DOHH2 (cell line): Measurements from ENCODE around the gene DLG5.

Source experiments
- H3F3A ChIP-seq: fragments of 200-600 bp; sonication (generic), shearing (Covaris generic); 2 replicates; pipeline ENCODE4 v1.6.0; 2016; ENCODE audit warnings: antibody characterized with exemption, mild to moderate bottlenecking; ENCODE audit not compliant: control insufficient read depth, insufficient read depth
- H3K27ac ChIP-seq: fragments of 200-600 bp; sonication (generic); 2 replicates; pipeline ENCODE4 v1.5.1; 2014; ENCODE audit warnings: low read depth, mild to moderate bottlenecking, low read length, moderate library complexity
- H3K27me3 ChIP-seq: fragments of 200-600 bp; sonication (generic); 2 replicates; pipeline ENCODE4 v1.6.1; 2014; ENCODE audit warnings: mild to moderate bottlenecking, low read length, mixed read lengths; ENCODE audit not compliant: control insufficient read depth
- H3K36me3 ChIP-seq: fragments of 200-600 bp; sonication (generic); 2 replicates; pipeline ENCODE4 v1.6.1; 2014; ENCODE audit warnings: mild to moderate bottlenecking, low read length, moderate library complexity, mixed read lengths; ENCODE audit not compliant: control insufficient read depth
- H3K4me1 ChIP-seq: fragments of 200-600 bp; sonication (generic); 2 replicates; pipeline ENCODE4 v1.6.1; 2014; ENCODE audit warnings: mild to moderate bottlenecking, low read length, mixed read lengths; ENCODE audit not compliant: control insufficient read depth
- H3K4me2 ChIP-seq: fragments of 200-600 bp; sonication (generic); 2 replicates; pipeline ENCODE4 v1.6.0; 2014; ENCODE audit warnings: mild to moderate bottlenecking, low read length, moderate library complexity
- H3K4me3 ChIP-seq: fragments of 200-600 bp; sonication (generic); 2 replicates; pipeline ENCODE4 v1.5.1; 2014; ENCODE audit warnings: mild to moderate bottlenecking, low read length, mixed read lengths
- H3K79me2 ChIP-seq: fragments of 200-600 bp; sonication (generic); 2 replicates; pipeline ENCODE4 v1.6.1; 2014; ENCODE audit warnings: mild to moderate bottlenecking, low read length, mixed read lengths; ENCODE audit not compliant: control insufficient read depth
- H3K9me2 ChIP-seq: fragments of 200-600 bp; sonication (generic); replicated peaks from 2 replicates; pipeline ENCODE4 v1.6.1; 2014; ENCODE audit warnings: mild to moderate bottlenecking, low read length, mixed read lengths; ENCODE audit not compliant: control insufficient read depth
- H3K9me3 ChIP-seq: fragments of 200-600 bp; sonication (generic); 2 replicates; pipeline ENCODE4 v1.6.1; 2014; ENCODE audit warnings: antibody characterized with exemption, low read length, mixed read lengths; ENCODE audit not compliant: control insufficient read depth, insufficient read depth
- H4K20me1 ChIP-seq: fragments of 200-600 bp; sonication (generic); 2 replicates; pipeline ENCODE4 v1.6.0; 2014; ENCODE audit warnings: low read depth, mild to moderate bottlenecking, antibody characterized with exemption, low read length, moderate library complexity; ENCODE audit not compliant: control insufficient read depth, insufficient read depth
- CTCF ChIP-seq: fragments of 200-600 bp; sonication (generic); IDR thresholded peaks from one replicate; pipeline ENCODE4 v1.5.1; 2014; ENCODE audit warnings: antibody characterized with exemption, mild to moderate bottlenecking, low read depth, low read length; ENCODE audit not compliant: poor library complexity, severe bottlenecking
- EZH2phosphoT487 ChIP-seq: fragments of 200-600 bp; sonication (generic); IDR thresholded peaks from 2 replicates; pipeline ENCODE4 v1.6.1; 2017; ENCODE audit warnings: borderline replicate concordance, mild to moderate bottlenecking, antibody characterized with exemption, low read length, moderate library complexity, mixed read lengths

DLG5 gene

DNA sequence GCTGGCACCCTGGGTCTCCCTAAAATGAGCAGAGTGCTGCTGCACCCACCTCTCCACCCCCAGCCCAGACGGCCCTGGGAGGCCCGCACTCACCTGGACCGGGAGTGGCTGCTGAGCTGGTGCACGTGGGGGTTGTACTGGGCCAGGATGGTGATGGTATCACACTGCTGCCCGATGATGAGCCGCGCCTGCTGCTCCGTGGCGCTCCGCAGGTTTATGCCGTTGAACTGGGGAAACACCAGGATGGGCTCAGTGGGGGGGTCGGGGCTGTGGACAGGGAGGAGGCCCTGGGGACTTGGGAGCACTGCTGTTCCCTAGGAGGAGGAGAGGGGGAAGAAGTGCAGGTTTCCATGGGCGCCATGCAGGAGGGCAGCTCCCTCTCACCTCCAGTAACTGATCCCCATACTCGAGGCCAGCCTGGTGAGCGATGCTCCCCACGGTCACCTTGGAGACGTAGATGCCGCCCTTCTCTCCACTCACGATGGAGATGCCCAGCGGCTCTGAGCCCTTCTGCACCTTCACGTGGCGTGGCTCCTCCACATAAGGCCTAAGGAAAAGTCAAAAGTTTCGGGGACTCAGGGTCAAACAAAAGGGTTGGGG is 114.6 kb downstream of the DLG5 start:
- Histone ChIP-seq H3F3A (no peaks in the 10 kb centered on the region), H3K27me3 (no peaks in the 10 kb centered on the region), H3K4me3 (no peak overlapping the region), H3K36me3 (no peaks in the 10 kb centered on the region), H3K27ac (no peak overlapping the region), H3K9me3 (no peaks in the 10 kb centered on the region), H3K79me2 (no peaks in the 10 kb centered on the region), H3K9me2 (no peaks in the 10 kb centered on the region), H3K4me1 (no peaks in the 10 kb centered on the region), H3K4me2 (no peak overlapping the region), H4K20me1 (no peaks in the 10 kb centered on the region)
- TF ChIP-seq CTCF (no peak), EZH2phosphoT487 (no peak)

- H3K27ac ChIP-seq = no peak overlapping the region
- H3K4me1 ChIP-seq = no peaks in the 10 kb centered on the region
- H3K36me3 ChIP-seq = no peaks in the 10 kb centered on the region
- no peaks in the 10 kb centered on the region for H4K20me1 ChIP-seq
- no peaks in the 10 kb centered on the region for H3K79me2 ChIP-seq
- no peaks in the 10 kb centered on the region for H3K9me3 ChIP-seq
- TF ChIP-seq CTCF (no peak), EZH2phosphoT487 (no peak)
- no peaks in the 10 kb centered on the region for H3K27me3 ChIP-seq
- no peak overlapping the region for H3K4me2 ChIP-seq
- no peak overlapping the region for H3K4me3 ChIP-seq
- H3F3A ChIP-seq = no peaks in the 10 kb centered on the region
- H3K9me2 ChIP-seq = no peaks in the 10 kb centered on the region
Observed at GRCh38 chr10:77810446-77811335, 115.9 kb downstream of the DLG5 start.

DNA sequence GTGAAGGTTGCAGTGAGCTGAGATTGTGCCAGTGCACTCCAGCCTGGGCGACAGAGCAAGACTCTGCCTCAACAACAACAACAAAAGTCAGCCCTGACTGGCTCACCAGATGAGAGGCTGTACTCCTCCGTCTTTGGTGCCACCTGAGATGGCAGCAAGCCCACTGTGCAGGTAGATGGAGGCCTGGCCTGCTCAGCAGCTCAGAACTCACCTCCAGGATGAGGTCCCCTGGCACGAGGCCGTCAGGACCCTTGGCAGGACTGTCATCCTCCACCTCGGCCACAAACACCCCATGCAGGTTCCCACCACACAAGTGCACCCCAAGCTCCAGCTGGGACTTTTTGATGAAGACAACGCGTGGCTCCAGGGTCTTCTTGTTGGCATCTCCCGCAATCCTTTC is 117.2 kb downstream of the DLG5 start:
- no peaks in the 10 kb centered on the region for H3K9me3 ChIP-seq
- H3K4me1 ChIP-seq = no peaks in the 10 kb centered on the region
- H3F3A ChIP-seq = no peaks in the 10 kb centered on the region
- no peak overlapping the region for H3K4me3 ChIP-seq
- TF ChIP-seq CTCF (no peak), EZH2phosphoT487 (no peak)
- H3K79me2 ChIP-seq = no peaks in the 10 kb centered on the region
- no peaks in the 10 kb centered on the region for H3K9me2 ChIP-seq
- no peaks in the 10 kb centered on the region for H3K27me3 ChIP-seq
- no peaks in the 10 kb centered on the region for H3K36me3 ChIP-seq
- H3K27ac ChIP-seq = no peak overlapping the region
- H3K4me2 ChIP-seq = no peak overlapping the region
- H4K20me1 ChIP-seq = no peaks in the 10 kb centered on the region
